ENCODE measurements around the gene EVX1.

- no peak for TF ChIP-seq CTCF (IDR thresholded peaks at IDR 0.05 in 8 of 11, conservative IDR thresholded peaks at IDR 0.05 in 3 of 11)
- no peak for TF ChIP-seq POLR2A (IDR thresholded peaks at IDR 0.05)
These were observed 39.1 kb upstream of the EVX1 start for GRCh38 chr7:27203365-27203953.

Measured in spleen (tissue), 7 donors.